SHP77 (cell line): Measurements from ENCODE around the gene MACO1.
A peak's percentile ranks its signal among the peaks of the same experiment; 100 is the strongest.
"Not testable (repeated sequence)": the region's sequence is repeated elsewhere in the genome, so short reads cannot be mapped to it uniquely, and the experiment has no call there.

Experiments
- DNase-seq, 2 experiments: peaks; one replicate each; lab custom pipeline; 2025; lab: John Stamatoyannopoulos, UW

Gene MACO1

DNA sequence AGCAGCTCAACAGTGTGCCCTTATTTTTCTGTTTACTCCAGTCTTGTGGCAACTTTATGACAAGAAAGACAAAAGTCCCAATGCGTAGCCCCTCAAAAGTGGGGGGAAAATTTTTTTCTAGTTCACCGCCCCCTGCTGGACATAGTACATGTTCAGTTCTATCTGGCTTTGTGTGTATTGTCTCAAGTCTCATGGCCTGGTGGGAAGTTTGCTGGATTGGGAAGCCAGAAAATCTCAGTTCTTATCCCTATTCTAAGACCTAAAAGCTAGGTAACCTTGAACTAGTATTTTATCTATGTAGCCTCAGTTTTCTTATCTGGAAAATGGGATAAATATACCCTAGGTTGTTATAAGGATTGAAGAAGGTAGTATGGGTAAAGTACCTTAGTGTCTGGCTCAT lies 56.9 kb downstream of the MACO1 start:
- DNase-seq: no peak

GRCh38 chr1:25492323-25492722 lies 61.6 kb downstream of the MACO1 start:
- no peak for DNase-seq

- no peak for DNase-seq
These were observed 64.3 kb downstream of the MACO1 start for GRCh38 chr1:25494952-25495351.

- no peak for DNase-seq
These were observed 70.0 kb downstream of the MACO1 start for GRCh38 chr1:25500694-25501093.

GRCh38 chr1:25501235-25502058 lies 70.8 kb downstream of the MACO1 start:
- no peak for DNase-seq

GRCh38 chr1:25502957-25503356 lies 72.3 kb downstream of the MACO1 start:
- DNase-seq: no peak

GRCh38 chr1:25503551-25504426 lies 73.1 kb downstream of the MACO1 start:
- peak; percentile 26 to 64 for DNase-seq

DNA sequence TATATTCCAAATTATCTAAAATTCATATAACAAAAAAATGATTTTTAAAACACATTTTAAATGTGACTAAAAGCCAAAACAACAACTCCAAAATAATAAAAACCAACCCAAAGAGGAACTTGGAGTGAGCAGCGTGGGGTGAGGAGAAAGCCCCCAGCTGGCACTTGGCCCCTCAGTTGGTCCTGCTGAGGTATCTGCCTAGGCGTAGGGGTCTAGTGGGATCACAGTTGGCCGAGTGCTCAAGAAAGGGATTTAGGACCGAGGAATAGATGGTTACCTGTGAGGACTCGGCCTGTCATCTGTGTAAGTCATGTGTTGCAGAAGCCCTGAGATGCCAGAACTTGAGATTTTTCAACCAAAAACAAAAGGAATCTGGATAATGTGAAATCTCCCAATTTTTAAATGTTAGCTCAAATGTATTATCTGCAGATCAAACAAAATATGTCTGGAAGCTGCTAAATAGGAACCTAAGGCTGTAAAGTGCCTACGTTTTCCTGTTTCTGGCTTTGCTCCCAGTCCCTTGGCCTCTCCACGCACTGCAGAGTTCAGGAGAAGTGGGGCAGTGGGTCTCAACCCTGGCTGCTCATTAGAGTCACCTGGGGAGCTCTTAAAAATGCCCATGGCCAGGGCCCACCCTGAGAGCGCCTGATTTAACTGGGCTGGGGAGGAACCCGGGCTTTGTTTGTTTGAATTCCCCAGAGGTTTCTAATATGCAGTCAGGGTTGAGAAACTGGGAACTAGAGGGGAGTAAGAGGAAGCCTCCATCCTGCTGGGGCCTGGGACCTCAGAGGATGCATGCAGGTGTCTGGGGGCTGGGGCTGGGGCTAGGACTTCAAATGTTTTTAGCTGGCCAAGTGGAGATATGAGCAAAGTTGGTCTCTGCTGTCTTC lies 74.3 kb downstream of the MACO1 start:
- no peak for DNase-seq

DNA sequence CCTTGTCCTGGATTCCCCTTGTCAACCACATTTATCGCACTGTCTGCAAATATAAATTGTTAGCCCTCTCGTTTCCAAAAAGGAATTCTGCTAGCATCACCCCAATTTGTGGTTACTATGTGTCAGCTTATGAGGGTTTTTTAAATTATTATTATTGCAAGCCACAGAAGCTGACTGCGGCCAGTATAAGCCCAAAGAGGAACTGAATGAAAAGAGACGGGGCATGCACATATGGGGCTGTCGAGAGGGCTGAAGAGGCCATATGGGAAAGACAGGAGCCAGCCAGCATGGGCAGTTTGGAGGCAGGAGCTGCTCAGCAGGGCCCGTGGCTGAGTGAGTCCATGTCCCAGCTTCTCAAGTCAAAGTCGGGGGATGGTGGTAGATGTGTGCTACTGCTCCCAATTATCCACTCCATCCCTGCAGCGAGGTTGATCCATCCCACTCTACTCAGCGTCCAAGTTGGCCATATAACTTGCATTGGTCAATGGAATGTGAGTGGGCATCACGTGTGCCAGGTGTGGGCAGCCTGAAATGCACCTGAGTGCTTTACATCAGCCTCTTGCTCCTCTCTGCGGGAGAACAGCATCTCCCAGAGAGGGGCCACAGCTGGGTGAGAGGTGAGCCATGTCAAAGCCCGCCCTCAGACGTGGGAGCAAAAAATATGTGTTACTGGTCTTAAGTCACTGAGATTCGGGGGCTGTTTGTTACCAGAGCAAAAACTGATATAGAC lies 75.1 kb downstream of the MACO1 start:
- no peak for DNase-seq

GRCh38 chr1:25506566-25507463 lies 76.1 kb downstream of the MACO1 start:
- not testable (repeated sequence) for DNase-seq

- no peak for DNase-seq
These were observed 83.0 kb downstream of the MACO1 start for GRCh38 chr1:25513666-25514065.

DNA sequence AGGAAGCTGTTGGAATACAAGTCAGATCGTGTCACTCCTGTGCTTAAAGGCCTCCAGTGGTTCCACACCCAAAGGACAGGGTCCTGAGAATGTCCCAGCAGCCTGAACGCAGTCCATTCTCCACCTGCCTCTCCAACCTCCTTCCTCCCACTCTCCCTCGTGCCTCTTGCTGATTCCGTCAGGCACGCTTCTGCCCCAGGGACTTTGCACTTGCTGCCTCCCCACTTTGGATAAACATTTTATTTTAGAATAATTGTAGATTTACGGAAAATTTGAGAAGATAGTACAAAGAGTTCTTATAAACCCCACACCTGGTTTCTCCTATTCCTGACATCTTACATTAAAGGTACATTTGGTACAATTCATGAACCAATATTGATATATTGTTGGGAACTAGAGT lies 84.3 kb downstream of the MACO1 start:
- no peak for DNase-seq

GRCh38 chr1:25516686-25517085 lies 86.0 kb downstream of the MACO1 start:
- DNase-seq: no peak

DNA sequence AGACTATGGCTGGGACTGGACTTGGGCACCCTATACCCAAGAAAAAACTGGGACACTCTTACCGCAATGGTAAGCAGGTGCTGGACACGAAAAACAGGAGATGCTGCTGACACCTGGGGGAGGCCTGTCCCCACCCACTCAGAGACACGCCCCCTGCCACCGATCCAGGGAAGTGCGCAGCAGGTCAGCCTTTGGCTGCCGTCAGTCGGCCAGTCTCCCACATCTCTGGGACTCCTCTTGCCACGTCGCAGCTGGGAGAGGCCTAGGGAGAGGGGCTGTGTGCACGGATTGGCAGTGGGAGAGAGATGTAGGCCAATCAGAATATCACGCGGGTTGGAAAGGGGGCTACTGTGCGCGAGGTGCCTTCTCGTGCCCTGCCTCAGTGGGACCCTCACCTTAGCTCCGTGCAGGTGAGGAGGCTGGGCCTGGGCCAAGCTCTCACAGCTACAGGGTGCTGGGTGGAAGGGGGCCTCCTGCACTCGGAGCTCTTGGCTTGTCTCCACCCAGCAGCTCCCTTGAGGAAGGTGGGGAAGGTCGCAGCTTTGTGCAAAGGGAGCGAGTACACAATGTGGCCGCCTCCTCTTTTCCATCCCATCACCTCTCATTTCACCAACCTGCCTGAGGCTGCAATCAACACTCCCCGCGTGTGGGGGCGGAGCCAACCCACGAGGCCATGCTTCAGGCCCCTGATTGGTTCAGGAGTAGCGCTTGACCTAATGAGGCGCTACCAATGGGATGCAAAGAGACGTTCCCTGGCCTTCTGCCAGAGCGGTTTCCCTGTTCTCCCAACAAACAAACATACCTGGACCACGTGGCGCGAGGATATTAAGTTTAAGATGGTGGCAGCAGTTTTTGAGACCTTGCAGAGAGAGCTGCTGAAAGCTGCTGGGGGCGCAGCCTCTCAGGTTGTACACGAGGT lies 87.0 kb downstream of the MACO1 start:
- DNase-seq: no peak

- DNase-seq: no peak
These were observed 88.9 kb downstream of the MACO1 start for GRCh38 chr1:25519624-25520023.

DNA sequence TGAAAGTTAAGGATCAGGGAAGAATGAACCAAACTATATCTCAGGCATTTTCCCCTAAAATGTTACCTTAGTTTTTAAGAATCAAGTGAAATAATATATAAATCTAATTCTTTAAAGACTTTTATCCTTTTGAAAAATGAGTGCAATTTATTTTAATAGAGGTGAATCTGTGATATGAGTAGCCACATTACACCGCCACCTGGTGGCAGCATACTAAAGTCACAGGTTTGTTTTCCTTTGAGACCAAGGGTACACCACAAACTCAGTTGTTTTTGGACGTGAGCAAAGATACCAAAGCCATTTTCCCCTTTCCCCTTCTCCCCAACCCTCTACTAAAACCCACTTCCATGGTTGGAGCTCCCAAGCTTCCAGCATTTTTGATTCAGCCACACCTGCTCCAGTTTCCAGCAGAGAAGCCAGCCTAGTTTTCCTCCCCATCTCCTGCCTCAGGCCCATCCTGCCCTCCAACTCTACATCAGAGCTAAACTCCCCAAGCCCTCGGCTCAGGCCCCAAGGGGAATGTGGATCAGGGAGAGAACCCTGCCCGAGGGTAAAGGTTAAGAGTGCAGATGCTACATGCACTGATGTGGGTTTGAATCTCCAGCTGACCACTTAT lies 89.9 kb downstream of the MACO1 start:
- DNase-seq: peak; percentile 29 to 43

- DNase-seq: no peak
These were observed 91.4 kb downstream of the MACO1 start for GRCh38 chr1:25522031-25522655.

GRCh38 chr1:25523542-25523941 lies 92.8 kb downstream of the MACO1 start:
- DNase-seq: peak; percentile 47 to 48
